ENCODE measurements around the gene TMEM79. TPM values are rescaled to one million over a fixed set of nuclear protein-coding genes. Genes with fewer than 3 reads are reported as not detected.

TMEM79 gene
- total and polyA plus RNA-seq, 2 experiments from 2014 or later = 3.4 to 8.5 TPM

- DNase-seq (ENCODE audit: low spot score) = no peak
- TF ChIP-seq EZH2 (IDR thresholded peaks at IDR 0.05; ENCODE audit: borderline replicate concordance) (no peak), CTCF (IDR thresholded peaks at IDR 0.05; ENCODE audit: poor library complexity) (no peak), EZH2phosphoT487 (IDR thresholded peaks at IDR 0.05; ENCODE audit: low read depth, severe bottlenecking, unreplicated experiment) (no peak)
- H3K9me3 ChIP-seq (ENCODE audit: low read depth) = no peaks in the 10 kb centered on the region
- peak overlapping the region; percentile 74 for H3K27ac ChIP-seq
- H3K9me2 ChIP-seq (replicated peaks; ENCODE audit: insufficient read depth) = no peaks in the 10 kb centered on the region
- H3K79me2 ChIP-seq = peaks cover 47% of the 10 kb centered on the region
- H2AFZ ChIP-seq = peak overlapping the region; percentile 51
- H3K4me1 ChIP-seq (ENCODE audit: insufficient read depth) = peaks cover 17% of the 10 kb centered on the region
- H4K20me1 ChIP-seq (ENCODE audit: insufficient read depth, poor library complexity, severe bottlenecking) = peaks cover 20% of the 10 kb centered on the region
- 85% methylated on average over 1 of the region's 1 CpG for whole genome bisulfite sequencing (ENCODE audit: low lambda C conversion rate, missing lambda C conversion rate)
- H3K4me2 ChIP-seq = peak overlapping the region; percentile 76
- no peaks in the 10 kb centered on the region for H3K27me3 ChIP-seq
- H3K36me3 ChIP-seq (replicated peaks; ENCODE audit: insufficient read depth, low read depth) = no peaks in the 10 kb centered on the region
- H3K4me3 ChIP-seq = peak overlapping the region; percentile 48
These were observed 604 bp upstream of the TMEM79 start for GRCh38 chr1:156283521-156283920.

GRCh38 chr1:156284757-156285156, 632 bp downstream of the TMEM79 start:
- Histone ChIP-seq H3K36me3 (replicated peaks; ENCODE audit: insufficient read depth, low read depth) (no peaks in the 10 kb centered on the region), H3K27ac (peak overlapping the region; percentile 14), H4K20me1 (ENCODE audit: insufficient read depth, poor library complexity, severe bottlenecking) (peaks cover 12% of the 10 kb centered on the region), H3K4me1 (ENCODE audit: insufficient read depth) (peaks cover 17% of the 10 kb centered on the region), H3K9me3 (ENCODE audit: low read depth) (no peaks in the 10 kb centered on the region), H3K27me3 (no peaks in the 10 kb centered on the region), H3K4me2 (peak overlapping the region; percentile 76), H3K4me3 (no peak overlapping the region), H3K9me2 (replicated peaks; ENCODE audit: insufficient read depth) (no peaks in the 10 kb centered on the region), H2AFZ (no peak overlapping the region), H3K79me2 (peaks cover 38% of the 10 kb centered on the region)
- no peak for DNase-seq (ENCODE audit: low spot score)
- TF ChIP-seq CTCF (IDR thresholded peaks at IDR 0.05; ENCODE audit: poor library complexity) (no peak), EZH2 (IDR thresholded peaks at IDR 0.05; ENCODE audit: borderline replicate concordance) (no peak), EZH2phosphoT487 (IDR thresholded peaks at IDR 0.05; ENCODE audit: low read depth, severe bottlenecking, unreplicated experiment) (no peak)
- WGBS (ENCODE audit: low lambda C conversion rate, missing lambda C conversion rate) = 82% methylated on average over 4 of the region's 4 CpGs

GRCh38 chr1:156285437-156285836, 1.3 kb downstream of the TMEM79 start:
- no peak overlapping the region for H3K4me3 ChIP-seq
- 96% methylated on average over 21 of the region's 21 CpGs for WGBS (ENCODE audit: low lambda C conversion rate, missing lambda C conversion rate)

More at GRCh38 chr1:156285437-156285836, 1.3 kb downstream of the TMEM79 start:
- H3K36me3 ChIP-seq (replicated peaks; ENCODE audit: insufficient read depth, low read depth) = no peaks in the 10 kb centered on the region
- H3K27me3 ChIP-seq = no peaks in the 10 kb centered on the region
- H3K79me2 ChIP-seq = peaks cover 38% of the 10 kb centered on the region
- H3K4me2 ChIP-seq = no peak overlapping the region
- H4K20me1 ChIP-seq (ENCODE audit: insufficient read depth, poor library complexity, severe bottlenecking) = peaks cover 9% of the 10 kb centered on the region
- H2AFZ ChIP-seq = no peak overlapping the region
- H3K9me3 ChIP-seq (ENCODE audit: low read depth) = no peaks in the 10 kb centered on the region
- DNase-seq (ENCODE audit: low spot score) = no peak
- H3K9me2 ChIP-seq (replicated peaks; ENCODE audit: insufficient read depth) = no peaks in the 10 kb centered on the region
- H3K27ac ChIP-seq = no peak overlapping the region
- peaks cover 17% of the 10 kb centered on the region for H3K4me1 ChIP-seq (ENCODE audit: insufficient read depth)
- TF ChIP-seq EZH2phosphoT487 (IDR thresholded peaks at IDR 0.05; ENCODE audit: low read depth, severe bottlenecking, unreplicated experiment) (no peak), CTCF (IDR thresholded peaks at IDR 0.05; ENCODE audit: poor library complexity) (no peak), EZH2 (IDR thresholded peaks at IDR 0.05; ENCODE audit: borderline replicate concordance) (no peak)

Measured in hepatocyte (in vitro differentiated cells).